PC-3 (cell line): ENCODE results near the gene SUGCT. TPM values are rescaled to one million over a fixed set of nuclear protein-coding genes. Genes with fewer than 3 reads are reported as not detected.

Experiments used
- ATAC-seq: fragments of 200-7000 bp; cut with Tn5 transposase; 2 replicates; pipeline ENCODE4 v1.9.1; 2020; ENCODE audit warnings: mild to moderate bottlenecking, moderate library complexity
- BruUV-seq: library from RNA; stranded (reverse); fragments of 400-500 nt; replicated peaks from 2 replicates; lab custom pipeline; 2021; lab: Mats Ljungman, UMichigan
- CTCF ChIA-PET: fragments of 300-600 bp; sonication (Branson Sonifier 250); formaldehyde crosslinking; loops from one replicate; lab custom pipeline; 2022; ENCODE audit warnings: antibody characterized with exemption; lab: Charles Lee
- POLR2A ChIA-PET: fragments of 300-600 bp; sonication (Branson Sonifier 250); formaldehyde crosslinking; loops from one replicate; lab custom pipeline; 2022; ENCODE audit warnings: antibody characterized with exemption; ENCODE audit not compliant: unreplicated experiment; lab: Charles Lee
- DNase-seq: peaks from one replicate; pipeline ENCODE4 v3.0.0-alpha.2; 2015
- H2AFZ ChIP-seq: fragments of 300-600 bp; sonication (generic); 2 replicates; pipeline ENCODE4 v1.6.0; 2016; ENCODE audit warnings: antibody characterized with exemption, low read length
- H3F3A ChIP-seq: fragments of 300-600 bp; sonication (generic); one replicate; pipeline ENCODE4 v1.6.0; 2017; ENCODE audit warnings: antibody characterized with exemption, low read length, control low read depth, mild to moderate bottlenecking; ENCODE audit not compliant: unreplicated experiment
- H3K27ac ChIP-seq: fragments of 300-600 bp; sonication (generic); 2 replicates; pipeline ENCODE4 v1.5.1; 2016; ENCODE audit warnings: mild to moderate bottlenecking, low read length
- H3K27me3 ChIP-seq: fragments of 300-600 bp; sonication (generic); 2 replicates; pipeline ENCODE4 v1.6.1; 2016; ENCODE audit warnings: low read length, mixed read lengths
- H3K36me3 ChIP-seq: fragments of 300-600 bp; sonication (generic); 2 replicates; pipeline ENCODE4 v1.6.1; 2016; ENCODE audit warnings: low read depth, mixed run types, low read length, mixed read lengths
- H3K4me1 ChIP-seq: fragments of 300-600 bp; sonication (generic); 2 replicates; pipeline ENCODE4 v1.5.1; 2016; ENCODE audit warnings: low read length; ENCODE audit not compliant: insufficient read depth
- H3K4me2 ChIP-seq: fragments of 300-600 bp; sonication (generic); 2 replicates; pipeline ENCODE4 v1.6.0; 2016; ENCODE audit warnings: low read length
- H3K4me3 ChIP-seq: fragments of 300-600 bp; sonication (generic); 2 replicates; pipeline ENCODE4 v1.5.1; 2016; ENCODE audit warnings: mild to moderate bottlenecking, low read length, mixed read lengths
- H3K79me2 ChIP-seq: fragments of 300-600 bp; sonication (generic); 2 replicates; pipeline ENCODE4 v1.6.1; 2017; ENCODE audit warnings: low read length, mixed read lengths
- H3K9ac ChIP-seq: fragments of 300-600 bp; sonication (generic); 2 replicates; pipeline ENCODE4 v1.6.0; 2016; ENCODE audit warnings: mild to moderate bottlenecking, low read length
- H3K9me2 ChIP-seq: fragments of 300-600 bp; sonication (generic); replicated peaks from 2 replicates; pipeline ENCODE4 v1.6.1; 2016; ENCODE audit warnings: mixed run types, low read length, mixed read lengths
- H3K9me3 ChIP-seq: fragments of 300-600 bp; sonication (generic); 2 replicates; pipeline ENCODE4 v1.6.1; 2016; ENCODE audit warnings: low read length, mixed read lengths
- H4K20me1 ChIP-seq: fragments of 300-600 bp; sonication (generic); 2 replicates; pipeline ENCODE4 v1.6.1; 2016; ENCODE audit warnings: low read length, mixed read lengths
- CTCF ChIP-seq: fragments of 300-600 bp; sonication (generic); conservative IDR thresholded peaks from 2 replicates; pipeline ENCODE4 v1.5.1; 2017; ENCODE audit warnings: antibody characterized with exemption, low read depth, mild to moderate bottlenecking, low read length
- EZH2 ChIP-seq: fragments of 300-600 bp; sonication (generic); IDR thresholded peaks from one replicate; pipeline ENCODE4 v1.6.1; 2017; ENCODE audit warnings: antibody characterized with exemption, mild to moderate bottlenecking, low read length; ENCODE audit not compliant: unreplicated experiment
- EZH2phosphoT487 ChIP-seq: fragments of 300-600 bp; sonication (generic); IDR thresholded peaks from 2 replicates; pipeline ENCODE4 v1.6.1; 2018; ENCODE audit warnings: mild to moderate bottlenecking, antibody characterized with exemption, low read length, borderline replicate concordance
- intact Hi-C: fragments of 100-400 bp; cut with micrococcal nuclease; formaldehyde crosslinking; loops from 2 replicates; pipeline ENCODE4 v1.9.0; 2023
- total RNA-seq: library from RNA; depleted of rRNA; stranded (reverse); fragments of >200 nt; gene quantifications from 2 replicates; pipeline ENCODE4 v1.2.3, GENCODE V29; 2014

The SUGCT gene
- total RNA-seq, 1 experiment from 2014 or later: 2.9 TPM

GRCh38 chr7:40629891-40630290 lies 495.1 kb downstream of the SUGCT start:
- ChIA-PET POLR2A (no interaction called here), CTCF (no interaction called here)
- Histone ChIP-seq H4K20me1 (no peaks in the 10 kb centered on the region), H3K9me3 (no peaks in the 10 kb centered on the region), H3K27me3 (no peaks in the 10 kb centered on the region), H3K4me3 (no peak overlapping the region), H3K27ac (no peak overlapping the region), H3K36me3 (no peaks in the 10 kb centered on the region), H3K79me2 (no peaks in the 10 kb centered on the region), H3K9me2 (no peaks in the 10 kb centered on the region), H3F3A (no peaks in the 10 kb centered on the region), H3K4me1 (no peaks in the 10 kb centered on the region), H2AFZ (no peak overlapping the region), H3K4me2 (no peak overlapping the region), H3K9ac (no peak overlapping the region)
- BruUV-seq: no TSS peak
- DNase-seq (no peak), ATAC-seq (no peak)
- TF ChIP-seq CTCF (no peak), EZH2 (no peak), EZH2phosphoT487 (no peak)
- intact Hi-C loops: no loop called here

GRCh38 chr7:40634118-40634517 lies 499.3 kb downstream of the SUGCT start:
- no peaks in the 10 kb centered on the region for H3K4me1 ChIP-seq
- no peaks in the 10 kb centered on the region for H3K9me2 ChIP-seq
- TF ChIP-seq EZH2phosphoT487: no peak
- no peak for TF ChIP-seq EZH2
- TF ChIP-seq CTCF: no peak
- no peak overlapping the region for H3K9ac ChIP-seq
- no TSS peak for BruUV-seq
- POLR2A ChIA-PET: no interaction called here
- H3K4me3 ChIP-seq: no peak overlapping the region
- ATAC-seq: no peak
- no peak overlapping the region for H3K4me2 ChIP-seq
- no peaks in the 10 kb centered on the region for H3K79me2 ChIP-seq
- no peak overlapping the region for H2AFZ ChIP-seq
- H3K27ac ChIP-seq: no peak overlapping the region
- no peaks in the 10 kb centered on the region for H3K36me3 ChIP-seq
- intact Hi-C loops: no loop called here
- no peak for DNase-seq
- CTCF ChIA-PET: no interaction called here
- H4K20me1 ChIP-seq: no peaks in the 10 kb centered on the region
- H3K27me3 ChIP-seq: no peaks in the 10 kb centered on the region
- no peaks in the 10 kb centered on the region for H3K9me3 ChIP-seq
- no peaks in the 10 kb centered on the region for H3F3A ChIP-seq

GRCh38 chr7:40638545-40639320 lies 503.9 kb downstream of the SUGCT start:
- ATAC-seq: no peak
- Histone ChIP-seq H3K27me3 (no peaks in the 10 kb centered on the region), H3K9me3 (no peaks in the 10 kb centered on the region), H3K79me2 (no peaks in the 10 kb centered on the region), H3K4me2 (no peak overlapping the region), H3K9ac (no peak overlapping the region), H3K36me3 (no peaks in the 10 kb centered on the region), H2AFZ (no peak overlapping the region), H4K20me1 (no peaks in the 10 kb centered on the region), H3K9me2 (no peaks in the 10 kb centered on the region), H3K4me1 (no peaks in the 10 kb centered on the region), H3K4me3 (no peak overlapping the region), H3K27ac (no peak overlapping the region), H3F3A (no peaks in the 10 kb centered on the region)
- intact Hi-C loops: no loop called here
- no peak for DNase-seq
- no peak for TF ChIP-seq EZH2phosphoT487
- no peak for TF ChIP-seq CTCF
- no peak for TF ChIP-seq EZH2
- no TSS peak for BruUV-seq
- CTCF ChIA-PET: no interaction called here
- POLR2A ChIA-PET: interaction anchor here (0.6 kb wide), 1 partner anchor 132 kb away, joined by 4 read pairs; no protein-coding TSS in a partner anchor
